ENCODE results near the gene EML3. TPM values are rescaled to one million over a fixed set of nuclear protein-coding genes. Genes with fewer than 3 reads are reported as not detected.

Gene EML3
- total and polyA plus RNA-seq, 11 donors = 8.8 to 40.9 (median 15.3) TPM

DNA sequence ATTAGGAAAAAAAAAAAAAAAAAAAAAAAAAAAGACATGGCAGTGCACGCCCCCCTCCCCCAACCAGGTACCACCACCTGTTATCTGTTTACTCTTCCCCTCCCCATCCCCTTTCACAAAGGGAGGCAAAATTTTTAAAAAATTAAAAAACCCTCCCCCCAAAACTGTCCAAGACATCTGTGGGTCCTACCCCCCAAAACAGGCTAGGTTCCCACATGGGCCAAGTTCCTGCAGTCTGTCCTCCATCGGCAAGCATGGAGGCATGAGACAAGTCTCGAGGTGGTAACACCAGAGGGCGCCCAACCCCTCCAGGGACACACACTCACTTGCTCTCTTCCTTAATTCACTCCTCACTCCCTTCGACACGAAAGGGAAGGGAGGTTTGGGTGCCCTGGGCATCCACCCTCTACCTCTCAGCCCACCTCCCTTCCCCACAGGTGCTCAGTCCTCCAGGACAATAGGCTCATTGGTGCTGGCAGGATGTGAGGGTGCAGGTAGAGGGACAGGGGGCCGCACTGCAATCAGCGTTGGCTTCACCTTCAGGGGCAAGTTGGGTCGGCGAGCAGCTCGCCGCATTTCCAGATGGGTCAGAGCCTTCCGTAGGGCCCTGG lies 19.0 kb downstream of the EML3 start:
- H3K9me3 ChIP-seq = no peaks in the 10 kb centered on the region
- H3K27me3 ChIP-seq = no peaks in the 10 kb centered on the region
- WGBS, 4 donors = 53 to 59% (median 55%) methylated on average over 13 of the region's 13 CpGs
- peaks cover 5 to 42% (median 25%) of the 10 kb centered on the region in 12 donors for H3K4me1 ChIP-seq
- peaks cover 0 to 61% (median 56%) of the 10 kb centered on the region in 9 donors for H3K36me3 ChIP-seq
- H3K4me3 ChIP-seq = no peak overlapping the region
- intact Hi-C loops (cut with DNase I) = loop anchor here in 2 of 10 donors (2.0 to 10.0 kb wide), 3 partner anchors 101 to 269 kb away; no protein-coding TSS in a partner anchor
- H3K27ac ChIP-seq = peak overlapping the region in 3 of 12 donors; percentile 96 to 98 (median 98)
- ATAC-seq = peak in 1 of 4 donors; percentile 12
- TF ChIP-seq CTCF (IDR thresholded peaks at IDR 0.05) = peak; percentile 23 to 65 (median 52)
- no peak for TF ChIP-seq POLR2A (IDR thresholded peaks at IDR 0.05)
- DNase-seq = peak; percentile 66 to 87 (median 77)

DNA sequence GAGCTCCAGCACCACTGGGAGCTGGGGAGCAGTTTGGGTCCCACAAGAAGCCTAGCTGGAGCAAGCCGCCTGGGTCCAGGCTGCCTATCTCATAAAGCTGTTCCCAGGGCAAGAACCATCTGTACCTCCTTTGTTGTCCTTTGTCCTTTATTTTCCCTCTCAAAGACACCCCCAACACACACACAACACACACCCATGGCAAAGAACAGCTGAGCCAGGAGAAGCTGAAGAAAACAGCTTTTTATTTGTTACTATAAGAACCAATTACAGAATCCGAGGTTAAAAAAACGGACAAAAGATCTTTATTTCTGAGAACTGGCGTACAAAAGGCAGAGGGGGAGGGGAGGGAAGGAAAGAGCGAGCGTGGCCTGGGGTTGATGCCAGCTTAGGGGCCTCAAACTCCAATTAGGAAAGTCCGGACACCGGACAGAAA lies 19.6 kb downstream of the EML3 start:
- intact Hi-C loops (cut with DNase I) = loop anchor here in 2 of 10 donors (2.0 to 10.0 kb wide), 3 partner anchors 102 to 269 kb away; no protein-coding TSS in a partner anchor
- Histone ChIP-seq H3K4me1 (peaks cover 5 to 40% (median 23%) of the 10 kb centered on the region in 12 donors), H3K4me3 (no peak overlapping the region), H3K27me3 (no peaks in the 10 kb centered on the region), H3K27ac (peak overlapping the region; percentile 68 to 98 (median 94)), H3K36me3 (peaks cover 0 to 61% (median 56%) of the 10 kb centered on the region in 9 donors), H3K9me3 (no peaks in the 10 kb centered on the region)
- no peak for ATAC-seq
- peak in 1 of 5 donors; percentile 13 for DNase-seq
- TF ChIP-seq CTCF (IDR thresholded peaks at IDR 0.05) = no peak
- 74 to 85% (median 78%) methylated on average over 8 of the region's 8 CpGs for WGBS, 4 donors

GRCh38 chr11:62592146-62592815 lies 20.3 kb downstream of the EML3 start:
- peaks cover 0 to 61% (median 56%) of the 10 kb centered on the region in 9 donors for H3K36me3 ChIP-seq
- 9 to 16% (median 11%) methylated on average over 13 to 17 of the region's 17 CpGs for WGBS, 4 donors
- peak overlapping the region; percentile 68 to 98 (median 94) for H3K27ac ChIP-seq
- H3K4me1 ChIP-seq = peaks cover 5 to 40% (median 23%) of the 10 kb centered on the region in 12 donors
- no peak for DNase-seq
- peak overlapping the region; percentile 25 to 97 (median 77) for H3K4me3 ChIP-seq
- intact Hi-C loops (cut with DNase I) = loop anchor here in 2 of 10 donors (2.0 to 10.0 kb wide), 3 partner anchors 103 to 270 kb away; no protein-coding TSS in a partner anchor
- H3K27me3 ChIP-seq = no peaks in the 10 kb centered on the region
- peak in 1 of 12 donors; percentile 7 for TF ChIP-seq CTCF (IDR thresholded peaks at IDR 0.05)
- TF ChIP-seq POLR2A (IDR thresholded peaks at IDR 0.05) = no peak
- H3K9me3 ChIP-seq = no peaks in the 10 kb centered on the region
- ATAC-seq = peak in 2 of 4 donors; percentile 7 to 21
